Renal cortex interstitium (tissue), 3 donors: ENCODE data around the gene PPT2. TPM values are rescaled to one million over a fixed set of nuclear protein-coding genes. Genes with fewer than 3 reads are reported as not detected.

Source experiments
- polyA plus RNA-seq, 3 donors: library from polyadenylated mRNA; unstranded; fragments of 120-200 nt; gene quantifications; one replicate each; pipeline ENCODE4 v1.2.1, GENCODE V29; 2013; ENCODE audit not compliant: insufficient read length in 3 of 3

The PPT2 gene
- polyA plus RNA-seq, 3 donors, result 30.5 to 48.4 (median 33.4) TPM

Other genes with a start within 250 kb of the PPT2 start
- gene C2, start 226.4 kb upstream of the PPT2 start, polyA plus RNA-seq, result 1 to 10 TPM; 3.0 to 4.2 (median 4.0) TPM
- gene CFB, start 208.0 kb upstream of the PPT2 start, polyA plus RNA-seq, result 1 to 10 TPM; 5.2 to 8.7 (median 6.6) TPM
- gene NELFE, start 195.2 kb upstream of the PPT2 start, polyA plus RNA-seq, result 100 to 1,000 TPM in 1 of 3 donors, 10 to 100 TPM in 2; 89.5 to 103 (median 91.3) TPM
- 10 to 100 TPM; 42.3 to 49.0 (median 47.7) TPM for gene SKIC2, start 195.0 kb upstream of the PPT2 start, polyA plus RNA-seq
- 10 to 100 TPM; 22.1 to 32.3 (median 31.7) TPM for gene DXO, start 182.0 kb upstream of the PPT2 start, polyA plus RNA-seq
- 10 to 100 TPM; 15.7 to 22.4 (median 22.4) TPM for gene C4A, start 172.1 kb upstream of the PPT2 start, polyA plus RNA-seq
- 10 to 100 TPM; 17.4 to 23.3 (median 22.1) TPM for gene C4B, start 139.3 kb upstream of the PPT2 start, polyA plus RNA-seq
- 1 to 10 TPM in 1 of 3 donors, under 1 TPM in 2; 0.24 to 1.0 (median 0.29) TPM for gene CYP21A2, start 115.7 kb upstream of the PPT2 start, polyA plus RNA-seq
- gene TNXB, start 44.8 kb upstream of the PPT2 start, polyA plus RNA-seq, result 1 to 10 TPM; 3.4 to 7.9 (median 6.1) TPM
- 100 to 1,000 TPM in 1 of 3 donors, 10 to 100 TPM in 2; 87.2 to 104 (median 92.0) TPM for gene ATF6B, start 25.9 kb upstream of the PPT2 start, polyA plus RNA-seq
- 1 to 10 TPM; 7.1 to 9.0 (median 8.7) TPM for gene FKBPL, start 23.9 kb upstream of the PPT2 start, polyA plus RNA-seq
- gene PRRT1, start 2.2 kb upstream of the PPT2 start, polyA plus RNA-seq, result 1 to 10 TPM; 2.4 to 4.2 (median 2.6) TPM
- gene EGFL8, start 10.5 kb downstream of the PPT2 start, polyA plus RNA-seq, result 10 to 100 TPM; 24.0 to 44.4 (median 24.3) TPM
- gene AGPAT1, start 21.9 kb downstream of the PPT2 start, polyA plus RNA-seq, result 100 to 1,000 TPM in 2 of 3 donors, 10 to 100 TPM in 1; 94.6 to 109 (median 102) TPM
- gene RNF5, start 24.3 kb downstream of the PPT2 start, polyA plus RNA-seq, result 100 to 1,000 TPM in 2 of 3 donors, 10 to 100 TPM in 1; 91.6 to 107 (median 104) TPM
- 10 to 100 TPM; 23.8 to 25.3 (median 24.9) TPM for gene AGER, start 30.1 kb downstream of the PPT2 start, polyA plus RNA-seq
- 100 to 1,000 TPM; 173 to 193 (median 191) TPM for gene PBX2, start 36.1 kb downstream of the PPT2 start, polyA plus RNA-seq
- gene GPSM3, start 38.5 kb downstream of the PPT2 start, polyA plus RNA-seq, result 10 to 100 TPM in 1 of 3 donors, 1 to 10 TPM in 2; 9.4 to 13.1 (median 9.9) TPM
- 10 to 100 TPM; 17.2 to 26.3 (median 19.9) TPM for gene NOTCH4, start 69.9 kb downstream of the PPT2 start, polyA plus RNA-seq
- gene TSBP1, start 217.8 kb downstream of the PPT2 start, polyA plus RNA-seq, result under 1 TPM; 0.13 to 0.34 (median 0.20) TPM